K562 (cell line): ENCODE results near the gene LRRK1. TPM values are rescaled to one million over a fixed set of nuclear protein-coding genes. Genes with fewer than 3 reads are reported as not detected.

Experiments used
- ATF7 ChIP-seq: fragments of 450-650 bp; IDR thresholded peaks from 2 replicates; pipeline ENCODE4 v1.7.1; 2014; ENCODE audit warnings: mild to moderate bottlenecking, moderate library complexity
- CREB1 ChIP-seq, 2 experiments: sonication (generic) in 1 of 2; formaldehyde crosslinking in 1 of 2; IDR thresholded peaks; 2 replicates each; pipeline versions ENCODE4 v1.6.1 to v1.8.0; 2012 to 2022; ENCODE audit warnings: inconsistent platforms in 1 of 2, mild to moderate bottlenecking in 1 of 2, missing genetic modification reagents in 1 of 2, moderate library complexity in 1 of 2
- CSDE1 ChIP-seq, 2 experiments: fragments of 450-650 bp; IDR thresholded peaks; 2 replicates each; pipeline ENCODE4 v1.6.1; 2016; ENCODE audit warnings: mild to moderate bottlenecking in 1 of 2
- HDAC2 ChIP-seq: fragments of 450-650 bp; IDR thresholded peaks from 2 replicates; pipeline ENCODE4 v1.6.1; 2016; ENCODE audit warnings: mild to moderate bottlenecking
- HDAC6 ChIP-seq: IDR thresholded peaks from 2 replicates; pipeline ENCODE4 v1.6.1; 2012; ENCODE audit warnings: low read depth, mild to moderate bottlenecking, control low read depth, inconsistent platforms, low read length, moderate library complexity
- HNRNPK ChIP-seq: fragments of 200-400 bp; formaldehyde crosslinking; IDR thresholded peaks from one replicate; pipeline ENCODE4 v1.6.1; 2018; ENCODE audit warnings: mild to moderate bottlenecking, low read depth, low read length; ENCODE audit not compliant: poor library complexity, severe bottlenecking
- IFI16 ChIP-seq: fragments of 250-450 bp; sonication (Bioruptor Pico); IDR thresholded peaks from 2 replicates; pipeline ENCODE4 v2.1.2; 2022; ENCODE audit warnings: mild to moderate bottlenecking, inconsistent platforms
- POLR3A ChIP-seq: IDR thresholded peaks from 2 replicates; pipeline ENCODE4 v1.6.1; 2011; ENCODE audit warnings: borderline replicate concordance, mild to moderate bottlenecking, moderate library complexity; ENCODE audit not compliant: insufficient read length, insufficient read depth; ENCODE audit errors: extremely low read depth
- PTTG1 ChIP-seq: fragments of 450-650 bp; IDR thresholded peaks from 2 replicates; pipeline ENCODE4 v1.6.1; 2016; ENCODE audit warnings: low read depth, mild to moderate bottlenecking, missing genetic modification characterization, missing compliant biosample characterization
- SIN3B ChIP-seq: fragments of 450-650 bp; IDR thresholded peaks from 2 replicates; pipeline ENCODE4 v1.6.1; 2017; ENCODE audit warnings: low read depth, mild to moderate bottlenecking, moderate library complexity
- SMAD3 ChIP-seq: fragments of 450-650 bp; formaldehyde crosslinking; conservative IDR thresholded peaks from 2 replicates; pipeline ENCODE4 v1.4.0; 2020; ENCODE audit warnings: mild to moderate bottlenecking
- SMARCE1 ChIP-seq: fragments of 450-650 bp; IDR thresholded peaks from 2 replicates; pipeline ENCODE4 v1.7.1; 2016; ENCODE audit warnings: mild to moderate bottlenecking
- SUPT5H ChIP-seq: fragments of 450-650 bp; IDR thresholded peaks from 2 replicates; pipeline ENCODE4 v1.6.1; 2016
- WHSC1 ChIP-seq: IDR thresholded peaks from one replicate; pipeline ENCODE4 v1.6.1; 2012; ENCODE audit warnings: low read length, control low read depth, inconsistent platforms
- ZBTB17 ChIP-seq: fragments of 450-650 bp; formaldehyde crosslinking; IDR thresholded peaks from 2 replicates; pipeline ENCODE4 v1.4.0; 2020; ENCODE audit warnings: mild to moderate bottlenecking
- ZNF232 ChIP-seq: sonication (generic); formaldehyde crosslinking; IDR thresholded peaks from 2 replicates; pipeline ENCODE4 v1.8.0; 2022; ENCODE audit warnings: mild to moderate bottlenecking, missing genetic modification reagents
- ZNF436 ChIP-seq: fragments of 250-450, 450-650 bp; sonication (Bioruptor Pico); formaldehyde crosslinking; IDR thresholded peaks from 2 replicates; pipeline ENCODE4 v1.7.0; 2020; ENCODE audit warnings: mild to moderate bottlenecking
- ZNF551 ChIP-seq: fragments of 250-450 bp; sonication (Bioruptor Pico); IDR thresholded peaks from 2 replicates; pipeline ENCODE4 v1.5.0; 2021; ENCODE audit warnings: mild to moderate bottlenecking, moderate library complexity
- ZNF589 ChIP-seq: fragments of 200-800 bp; sonication (Bioruptor generic); IDR thresholded peaks from 2 replicates; pipeline ENCODE4 v1.6.1; 2016; ENCODE audit warnings: low read depth, missing genetic modification characterization, missing compliant biosample characterization
- ZNF77 ChIP-seq: fragments of 250-450 bp; sonication (Bioruptor Pico); IDR thresholded peaks from 2 replicates; pipeline ENCODE4 v1.5.0; 2020
- ZNF79 ChIP-seq: fragments of 250-450 bp; sonication (Bioruptor Pico); IDR thresholded peaks from 2 replicates; pipeline ENCODE4 v1.4.0; 2020; ENCODE audit warnings: low read depth, mild to moderate bottlenecking, moderate library complexity
- polyA plus RNA-seq, 8 experiments: library from polyadenylated mRNA; depleted of rRNA in 4 of 8; stranded (reverse) in 5 of 8; unstranded in 3 of 8; fragments of >200 nt; fragmentation: Nextera tagmentation in 2 of 8; fragmentation: Illumina TruSeq in 1 of 8; extraction: Ambion mirVana in 2 of 8; extraction: Trizol in 1 of 8; gene quantifications; 2 replicates each; pipeline versions ENCODE4 v1.2.1 to v1.2.3, GENCODE V29; 2011 to 2014; ENCODE audit warnings: inconsistent platforms in 1 of 8, missing spikeins in 1 of 8
- total RNA-seq, 7 experiments: library from RNA; depleted of rRNA in 6 of 7; stranded (reverse); fragments of >200 nt in 6 of 7; fragmentation: Illumina TruSeq in 2 of 7; extraction: Trizol in 2 of 7; gene quantifications; 2 replicates each; pipeline versions ENCODE4 v1.2.1 to v1.2.3, GENCODE V29; 2011 to 2021; ENCODE audit warnings: low replicate concordance in 1 of 7
- TF ChIP-seq, protein P1 (sequence below): sonication (generic); formaldehyde crosslinking; IDR thresholded peaks from 2 replicates; pipeline ENCODE4 v1.8.0; 2022; ENCODE audit warnings: missing genetic modification reagents, mild to moderate bottlenecking, borderline replicate concordance
- TF ChIP-seq, protein P2 (sequence below): sonication (generic); formaldehyde crosslinking; IDR thresholded peaks from 2 replicates; pipeline ENCODE4 v1.8.1; 2023; ENCODE audit warnings: mild to moderate bottlenecking, missing genetic modification reagents
- TF ChIP-seq, protein P3 (sequence below): sonication (generic); formaldehyde crosslinking; IDR thresholded peaks from 2 replicates; pipeline ENCODE4 v1.8.0; 2022; ENCODE audit warnings: mild to moderate bottlenecking, missing genetic modification reagents, borderline replicate concordance

Gene LRRK1
- total and polyA plus RNA-seq, 9 of the 15 experiments (the other 6 are each of a cell fraction or from before 2014, with no cell fraction given): 0.01 to 1.5 (median 0.11) TPM

DNA sequence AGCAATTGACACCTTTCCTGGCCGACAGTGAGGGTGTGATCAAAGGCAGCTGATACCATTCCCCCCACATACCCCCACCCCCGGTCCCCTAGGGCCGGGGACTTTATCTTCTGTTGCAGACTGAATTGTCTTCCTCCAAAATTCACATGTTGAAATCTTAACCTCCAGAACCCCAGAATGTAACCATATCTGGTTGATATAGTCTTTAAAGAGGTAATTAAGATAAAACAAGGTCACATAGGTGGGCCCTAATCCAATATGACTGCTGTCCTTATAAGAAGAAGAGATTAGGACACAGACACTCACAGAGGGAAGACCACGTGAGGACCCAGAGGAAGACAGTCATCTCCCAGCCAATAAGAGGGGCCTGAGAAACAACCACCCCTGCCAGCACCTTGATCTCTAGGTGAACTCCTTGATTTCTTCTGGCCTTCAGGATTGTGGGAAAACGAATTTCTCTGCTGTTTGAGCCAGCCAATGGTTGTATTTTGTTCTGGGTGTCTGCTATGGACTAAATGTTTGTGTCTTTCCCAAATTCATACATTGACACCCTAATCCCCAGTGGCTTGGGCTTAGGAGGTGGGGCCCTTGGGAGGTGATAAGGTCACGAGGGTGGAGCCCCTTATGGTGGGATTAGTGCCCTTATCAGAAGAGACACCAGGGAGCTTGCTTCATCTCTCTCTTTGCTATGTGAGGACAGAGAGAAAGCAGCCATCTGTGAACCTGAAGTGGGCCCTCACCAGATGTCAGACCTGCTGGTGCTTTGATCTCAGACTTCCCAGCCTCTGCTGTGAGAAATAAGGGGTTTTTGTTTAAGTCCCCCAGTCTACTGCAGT is 188.7 kb downstream of the LRRK1 start (continued):
- TF ChIP-seq, protein P1, sequence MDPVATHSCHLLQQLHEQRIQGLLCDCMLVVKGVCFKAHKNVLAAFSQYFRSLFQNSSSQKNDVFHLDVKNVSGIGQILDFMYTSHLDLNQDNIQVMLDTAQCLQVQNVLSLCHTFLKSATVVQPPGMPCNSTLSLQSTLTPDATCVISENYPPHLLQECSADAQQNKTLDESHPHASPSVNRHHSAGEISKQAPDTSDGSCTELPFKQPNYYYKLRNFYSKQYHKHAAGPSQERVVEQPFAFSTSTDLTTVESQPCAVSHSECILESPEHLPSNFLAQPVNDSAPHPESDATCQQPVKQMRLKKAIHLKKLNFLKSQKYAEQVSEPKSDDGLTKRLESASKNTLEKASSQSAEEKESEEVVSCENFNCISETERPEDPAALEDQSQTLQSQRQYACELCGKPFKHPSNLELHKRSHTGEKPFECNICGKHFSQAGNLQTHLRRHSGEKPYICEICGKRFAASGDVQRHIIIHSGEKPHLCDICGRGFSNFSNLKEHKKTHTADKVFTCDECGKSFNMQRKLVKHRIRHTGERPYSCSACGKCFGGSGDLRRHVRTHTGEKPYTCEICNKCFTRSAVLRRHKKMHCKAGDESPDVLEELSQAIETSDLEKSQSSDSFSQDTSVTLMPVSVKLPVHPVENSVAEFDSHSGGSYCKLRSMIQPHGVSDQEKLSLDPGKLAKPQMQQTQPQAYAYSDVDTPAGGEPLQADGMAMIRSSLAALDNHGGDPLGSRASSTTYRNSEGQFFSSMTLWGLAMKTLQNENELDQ (CRISPR knock-in tag): no peak
- TF ChIP-seq SMARCE1: no peak
- no peak for TF ChIP-seq WHSC1
- TF ChIP-seq PTTG1 (tag): no peak
- no peak for TF ChIP-seq IFI16
- TF ChIP-seq HDAC6: no peak
- TF ChIP-seq SIN3B: no peak
- no peak for TF ChIP-seq HNRNPK
- TF ChIP-seq ZNF79 (CRISPR knock-in tag): no peak
- no peak for TF ChIP-seq ZNF77
- no peak for TF ChIP-seq ZNF436 (CRISPR knock-in tag)
- no peak for TF ChIP-seq POLR3A
- no peak for TF ChIP-seq SUPT5H
- TF ChIP-seq ZNF589: no peak
- no peak for TF ChIP-seq ZNF551 (CRISPR knock-in tag)
- TF ChIP-seq HDAC2: no peak
- TF ChIP-seq, protein P2, sequence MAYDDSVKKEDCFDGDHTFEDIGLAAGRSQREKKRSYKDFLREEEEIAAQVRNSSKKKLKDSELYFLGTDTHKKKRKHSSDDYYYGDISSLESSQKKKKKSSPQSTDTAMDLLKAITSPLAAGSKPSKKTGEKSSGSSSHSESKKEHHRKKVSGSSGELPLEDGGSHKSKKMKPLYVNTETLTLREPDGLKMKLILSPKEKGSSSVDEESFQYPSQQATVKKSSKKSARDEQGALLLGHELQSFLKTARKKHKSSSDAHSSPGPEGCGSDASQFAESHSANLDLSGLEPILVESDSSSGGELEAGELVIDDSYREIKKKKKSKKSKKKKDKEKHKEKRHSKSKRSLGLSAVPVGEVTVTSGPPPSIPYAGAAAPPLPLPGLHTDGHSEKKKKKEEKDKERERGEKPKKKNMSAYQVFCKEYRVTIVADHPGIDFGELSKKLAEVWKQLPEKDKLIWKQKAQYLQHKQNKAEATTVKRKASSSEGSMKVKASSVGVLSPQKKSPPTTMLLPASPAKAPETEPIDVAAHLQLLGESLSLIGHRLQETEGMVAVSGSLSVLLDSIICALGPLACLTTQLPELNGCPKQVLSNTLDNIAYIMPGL (CRISPR knock-in tag): no peak
- TF ChIP-seq CREB1 (IDR thresholded peaks at IDR 0.05): no peak
- TF ChIP-seq CREB1 (CRISPR knock-in tag; IDR thresholded peaks at IDR 0.05): no peak
- no peak for TF ChIP-seq ZNF232 (CRISPR knock-in tag)
- no peak for TF ChIP-seq SMAD3 (CRISPR knock-in tag)
- no peak for TF ChIP-seq CSDE1 (IDR thresholded peaks at IDR 0.05)
- TF ChIP-seq, protein P3, sequence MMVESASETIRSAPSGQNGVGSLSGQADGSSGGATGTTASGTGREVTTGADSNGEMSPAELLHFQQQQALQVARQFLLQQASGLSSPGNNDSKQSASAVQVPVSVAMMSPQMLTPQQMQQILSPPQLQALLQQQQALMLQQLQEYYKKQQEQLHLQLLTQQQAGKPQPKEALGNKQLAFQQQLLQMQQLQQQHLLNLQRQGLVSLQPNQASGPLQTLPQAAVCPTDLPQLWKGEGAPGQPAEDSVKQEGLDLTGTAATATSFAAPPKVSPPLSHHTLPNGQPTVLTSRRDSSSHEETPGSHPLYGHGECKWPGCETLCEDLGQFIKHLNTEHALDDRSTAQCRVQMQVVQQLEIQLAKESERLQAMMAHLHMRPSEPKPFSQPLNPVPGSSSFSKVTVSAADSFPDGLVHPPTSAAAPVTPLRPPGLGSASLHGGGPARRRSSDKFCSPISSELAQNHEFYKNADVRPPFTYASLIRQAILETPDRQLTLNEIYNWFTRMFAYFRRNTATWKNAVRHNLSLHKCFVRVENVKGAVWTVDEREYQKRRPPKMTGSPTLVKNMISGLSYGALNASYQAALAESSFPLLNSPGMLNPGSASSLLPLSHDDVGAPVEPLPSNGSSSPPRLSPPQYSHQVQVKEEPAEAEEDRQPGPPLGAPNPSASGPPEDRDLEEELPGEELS (CRISPR knock-in tag): no peak
- no peak for TF ChIP-seq ZBTB17 (CRISPR knock-in tag)
- no peak for TF ChIP-seq ATF7
